ENCODE data around the gene RHD.
"Not testable (repeated sequence)": the region's sequence is repeated elsewhere in the genome, so short reads cannot be mapped to it uniquely, and the experiment has no call there.

The RHD gene

GRCh38 chr1:25293426-25293825 lies 21.1 kb downstream of the RHD start:
- DNase-seq; intact Hi-C loops (cut with DNase I): not testable (repeated sequence)

GRCh38 chr1:25294889-25295826 lies 22.8 kb downstream of the RHD start:
- DNase-seq; intact Hi-C loops (cut with DNase I): not testable (repeated sequence)

GRCh38 chr1:25296501-25296900 lies 24.2 kb downstream of the RHD start:
- intact Hi-C loops (cut with DNase I); DNase-seq: not testable (repeated sequence)

GRCh38 chr1:25300729-25301128 lies 28.4 kb downstream of the RHD start:
- DNase-seq; intact Hi-C loops (cut with DNase I): not testable (repeated sequence)

GRCh38 chr1:25302330-25302729 lies 30.0 kb downstream of the RHD start:
- DNase-seq; intact Hi-C loops (cut with DNase I): not testable (repeated sequence)

- intact Hi-C loops (cut with DNase I); DNase-seq: not testable (repeated sequence)
These were observed 32.6 kb downstream of the RHD start for GRCh38 chr1:25304936-25305335.

GRCh38 chr1:25308168-25308567 lies 35.9 kb downstream of the RHD start:
- DNase-seq; intact Hi-C loops (cut with DNase I): not testable (repeated sequence)

GRCh38 chr1:25309085-25309484 lies 36.8 kb downstream of the RHD start:
- DNase-seq; intact Hi-C loops (cut with DNase I): not testable (repeated sequence)

GRCh38 chr1:25309486-25309885 lies 37.2 kb downstream of the RHD start:
- intact Hi-C loops (cut with DNase I); DNase-seq: not testable (repeated sequence)

GRCh38 chr1:25312806-25313470 lies 40.6 kb downstream of the RHD start:
- intact Hi-C loops (cut with DNase I); DNase-seq: not testable (repeated sequence)

GRCh38 chr1:25320314-25320938 lies 48.1 kb downstream of the RHD start:
- peak in 30 of 42 donors; percentile 7 to 80 (median 50) for DNase-seq
- intact Hi-C loops (cut with DNase I): not testable (repeated sequence)

- intact Hi-C loops (cut with DNase I); DNase-seq: not testable (repeated sequence)
These were observed 49.8 kb downstream of the RHD start for GRCh38 chr1:25322127-25322526.

- intact Hi-C loops (cut with DNase I): not testable (repeated sequence)
These were observed 52.1 kb downstream of the RHD start for GRCh38 chr1:25324407-25324806.

GRCh38 chr1:25327864-25328790 lies 55.8 kb downstream of the RHD start:
- intact Hi-C loops (cut with DNase I): not testable (repeated sequence)

More at GRCh38 chr1:25324407-25324806, 52.1 kb downstream of the RHD start:
- DNase-seq: not testable (repeated sequence)

GRCh38 chr1:25328791-25329185 lies 56.5 kb downstream of the RHD start:
- intact Hi-C loops (cut with DNase I); DNase-seq: not testable (repeated sequence)

More at GRCh38 chr1:25327864-25328790, 55.8 kb downstream of the RHD start:
- DNase-seq: not testable (repeated sequence)

GRCh38 chr1:25329336-25329735 lies 57.0 kb downstream of the RHD start:
- intact Hi-C loops (cut with DNase I); DNase-seq: not testable (repeated sequence)

- intact Hi-C loops (cut with DNase I): loop anchor here (10.0 kb wide), 1 partner anchor 75 kb away; no protein-coding TSS in a partner anchor
- not testable (repeated sequence) for DNase-seq
These were observed 57.6 kb downstream of the RHD start for GRCh38 chr1:25329950-25330349.

- peak; percentile 16 to 81 (median 64) for DNase-seq
- intact Hi-C loops (cut with DNase I): loop anchor here (10.0 kb wide), 1 partner anchor 82 kb away; no protein-coding TSS in a partner anchor
These were observed 64.6 kb downstream of the RHD start for GRCh38 chr1:25336922-25337354.
